ENCODE results near the gene ALDH16A1.
A peak's percentile ranks its signal among the peaks of the same experiment; 100 is the strongest.

Gene ALDH16A1

GRCh38 chr19:49490287-49491029 is 37.4 kb downstream of the ALDH16A1 start:
- DNase-seq = no peak

GRCh38 chr19:49491030-49491803 is 38.2 kb downstream of the ALDH16A1 start:
- no peak for DNase-seq

DNA sequence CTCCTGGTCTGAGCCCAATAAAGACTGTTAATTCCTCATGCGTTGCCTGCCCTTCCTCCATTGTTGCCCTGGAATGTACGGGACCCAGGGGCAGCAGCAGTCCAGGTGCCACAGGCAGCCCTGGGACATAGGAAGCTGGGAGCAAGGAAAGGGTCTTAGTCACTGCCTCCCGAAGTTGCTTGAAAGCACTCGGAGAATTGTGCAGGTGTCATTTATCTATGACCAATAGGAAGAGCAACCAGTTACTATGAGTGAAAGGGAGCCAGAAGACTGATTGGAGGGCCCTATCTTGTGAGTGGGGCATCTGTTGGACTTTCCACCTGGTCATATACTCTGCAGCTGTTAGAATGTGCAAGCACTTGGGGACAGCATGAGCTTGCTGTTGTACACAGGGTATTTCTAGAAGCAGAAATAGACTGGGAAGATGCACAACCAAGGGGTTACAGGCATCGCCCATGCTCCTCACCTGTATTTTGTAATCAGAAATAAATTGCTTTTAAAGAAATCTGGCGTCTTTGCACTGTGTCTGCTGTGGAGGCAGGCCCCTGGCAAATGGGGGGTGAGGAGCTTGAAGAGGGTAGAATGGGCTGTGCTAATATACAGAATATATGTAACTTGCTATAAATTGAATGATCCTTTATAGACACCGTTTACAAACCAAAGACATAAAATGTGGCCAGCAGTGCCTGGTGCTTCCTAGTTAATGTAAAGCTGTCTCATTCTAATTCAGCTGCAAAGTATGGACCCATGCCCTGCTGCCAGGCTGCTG is 39.0 kb downstream of the ALDH16A1 start:
- no peak for DNase-seq

GRCh38 chr19:49492573-49493405 is 39.8 kb downstream of the ALDH16A1 start:
- no peak for DNase-seq

- no peak for DNase-seq
Observed at GRCh38 chr19:49496574-49497008, 43.6 kb downstream of the ALDH16A1 start.

- peak; percentile 29 for DNase-seq
Observed at GRCh38 chr19:49497047-49497788, 44.2 kb downstream of the ALDH16A1 start.

- no peak for DNase-seq
Observed at GRCh38 chr19:49497789-49498103, 44.7 kb downstream of the ALDH16A1 start.

DNA sequence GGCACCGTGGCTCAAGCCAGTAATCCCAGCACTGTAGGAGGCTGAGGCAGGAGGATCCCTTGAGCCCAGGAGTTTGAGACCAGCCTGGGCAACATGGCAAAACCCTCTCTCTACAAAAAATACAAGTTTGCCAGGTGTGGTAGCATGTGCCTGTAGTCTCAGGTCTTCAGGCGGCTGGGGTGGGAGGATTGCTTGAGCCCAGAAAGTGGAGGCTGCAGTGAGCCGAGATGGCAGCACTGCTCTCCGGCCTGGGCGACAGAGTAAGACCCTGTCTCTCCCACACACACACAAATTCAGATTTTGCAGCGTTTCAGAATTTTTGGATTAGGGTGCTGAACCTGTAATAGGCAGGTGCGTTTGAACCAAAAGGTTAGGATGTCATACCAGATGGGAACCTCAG is 45.5 kb downstream of the ALDH16A1 start:
- no peak for DNase-seq

DNA sequence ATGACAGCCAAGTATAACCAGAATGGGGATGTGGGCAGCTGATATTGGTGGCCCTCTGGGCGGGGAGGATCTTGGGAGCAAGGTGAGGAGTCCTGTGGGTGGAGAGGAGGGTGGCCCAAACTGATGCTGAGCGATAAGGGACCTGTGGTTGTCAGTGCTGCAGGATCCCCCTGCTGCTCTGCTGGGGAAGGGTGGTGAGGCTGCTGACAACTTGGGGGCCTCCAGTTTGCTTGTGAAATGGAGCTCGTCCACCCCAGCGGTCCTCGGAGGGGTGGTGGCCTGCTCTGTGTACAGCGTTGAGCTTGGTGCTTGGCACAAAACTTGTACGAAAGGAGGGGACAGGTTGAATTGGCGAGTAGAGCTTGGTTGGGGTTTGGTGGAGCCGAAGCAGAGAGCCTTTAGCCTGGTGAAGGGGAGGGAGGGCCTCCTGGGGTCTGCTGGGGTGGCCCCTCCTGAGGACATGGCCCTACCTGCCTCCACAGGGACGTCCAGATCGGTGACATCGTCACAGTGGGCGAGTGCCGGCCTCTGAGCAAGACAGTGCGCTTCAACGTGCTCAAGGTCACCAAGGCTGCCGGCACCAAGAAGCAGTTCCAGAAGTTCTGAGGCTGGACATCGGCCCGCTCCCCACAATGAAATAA is 46.1 kb downstream of the ALDH16A1 start:
- DNase-seq = no peak

GRCh38 chr19:49502866-49503581 is 50.0 kb downstream of the ALDH16A1 start:
- peak; percentile 40 for DNase-seq

GRCh38 chr19:49503582-49503962 is 50.5 kb downstream of the ALDH16A1 start:
- DNase-seq = no peak

- peak; percentile 46 for DNase-seq
Observed at GRCh38 chr19:49506575-49507105, 53.6 kb downstream of the ALDH16A1 start.

GRCh38 chr19:49507803-49508494 is 54.9 kb downstream of the ALDH16A1 start:
- DNase-seq = no peak

GRCh38 chr19:49512970-49513745 is 60.1 kb downstream of the ALDH16A1 start:
- DNase-seq = no peak

- DNase-seq = no peak
Observed at GRCh38 chr19:49513746-49514118, 60.7 kb downstream of the ALDH16A1 start.

- no peak for DNase-seq
Observed at GRCh38 chr19:49514151-49514550, 61.1 kb downstream of the ALDH16A1 start.

GRCh38 chr19:49515767-49516166 is 62.7 kb downstream of the ALDH16A1 start:
- DNase-seq = no peak

DNA sequence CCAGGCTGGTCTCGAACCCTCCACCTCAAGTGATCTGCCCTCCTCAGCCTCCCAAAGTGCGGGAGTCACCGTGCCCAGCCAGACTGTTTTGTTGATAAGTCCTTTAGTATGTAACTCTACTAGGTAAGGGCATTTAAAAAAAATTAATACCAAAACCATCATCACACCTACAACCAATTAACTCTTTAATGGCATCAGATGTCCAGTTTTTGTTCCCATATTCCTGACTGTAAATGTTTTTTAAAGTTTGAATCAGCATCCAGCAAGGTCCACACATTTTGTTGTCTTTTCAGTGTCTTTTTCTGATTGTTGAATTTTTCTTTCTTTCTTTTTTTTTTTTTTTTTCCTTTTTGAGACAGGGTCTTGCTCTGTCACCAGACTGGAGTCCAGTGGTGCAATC is 65.0 kb downstream of the ALDH16A1 start:
- DNase-seq = no peak
